ENCODE measurements around the gene AP3M1.

AP3M1 gene

DNA sequence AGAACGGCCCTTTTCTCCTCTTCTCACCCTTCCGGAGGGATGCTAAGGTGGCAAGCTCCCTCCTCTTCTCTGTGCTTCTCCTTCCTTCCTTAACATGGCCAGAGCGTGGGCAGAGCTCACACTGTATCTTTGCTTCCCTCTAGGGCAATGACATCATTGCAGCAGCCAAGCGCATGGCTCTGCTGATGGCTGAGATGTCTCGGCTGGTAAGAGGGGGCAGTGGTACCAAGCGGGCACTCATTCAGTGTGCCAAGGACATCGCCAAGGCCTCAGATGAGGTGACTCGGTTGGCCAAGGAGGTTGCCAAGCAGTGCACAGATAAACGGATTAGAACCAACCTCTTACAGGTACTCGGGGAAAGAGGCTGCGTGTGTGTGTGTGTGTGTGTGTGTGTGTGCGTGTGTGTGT, 36.6 kb downstream of the AP3M1 start (continued):
- TF ChIP-seq, protein P1, sequence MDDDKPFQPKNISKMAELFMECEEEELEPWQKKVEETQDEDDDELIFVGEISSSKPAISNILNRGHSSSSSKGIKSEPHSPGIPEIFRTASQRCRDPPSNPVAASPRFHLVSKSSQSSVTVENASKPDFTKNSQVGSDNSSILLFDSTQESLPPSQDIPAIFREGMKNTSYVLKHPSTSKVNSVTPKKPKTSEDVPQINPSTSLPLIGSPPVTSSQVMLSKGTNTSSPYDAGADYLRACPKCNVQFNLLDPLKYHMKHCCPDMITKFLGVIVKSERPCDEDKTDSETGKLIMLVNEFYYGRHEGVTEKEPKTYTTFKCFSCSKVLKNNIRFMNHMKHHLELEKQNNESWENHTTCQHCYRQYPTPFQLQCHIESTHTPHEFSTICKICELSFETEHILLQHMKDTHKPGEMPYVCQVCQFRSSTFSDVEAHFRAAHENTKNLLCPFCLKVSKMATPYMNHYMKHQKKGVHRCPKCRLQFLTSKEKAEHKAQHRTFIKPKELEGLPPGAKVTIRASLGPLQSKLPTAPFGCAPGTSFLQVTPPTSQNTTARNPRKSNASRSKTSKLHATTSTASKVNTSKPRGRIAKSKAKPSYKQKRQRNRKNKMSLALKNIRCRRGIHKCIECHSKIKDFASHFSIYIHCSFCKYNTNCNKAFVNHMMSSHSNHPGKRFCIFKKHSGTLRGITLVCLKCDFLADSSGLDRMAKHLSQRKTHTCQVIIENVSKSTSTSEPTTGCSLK (tag by site-specific recombination; IDR thresholded peaks at IDR 0.05) = no peak
- no peak for TF ChIP-seq BCL11B (tag by site-specific recombination; IDR thresholded peaks at IDR 0.05; ENCODE audit: low read depth)
- no peak for TF ChIP-seq ZNF202 (tag by site-specific recombination; IDR thresholded peaks at IDR 0.05; ENCODE audit: borderline replicate concordance)
- no peak for TF ChIP-seq ZSCAN16 (tag by site-specific recombination; IDR thresholded peaks at IDR 0.05)
- TF ChIP-seq, protein P2, sequence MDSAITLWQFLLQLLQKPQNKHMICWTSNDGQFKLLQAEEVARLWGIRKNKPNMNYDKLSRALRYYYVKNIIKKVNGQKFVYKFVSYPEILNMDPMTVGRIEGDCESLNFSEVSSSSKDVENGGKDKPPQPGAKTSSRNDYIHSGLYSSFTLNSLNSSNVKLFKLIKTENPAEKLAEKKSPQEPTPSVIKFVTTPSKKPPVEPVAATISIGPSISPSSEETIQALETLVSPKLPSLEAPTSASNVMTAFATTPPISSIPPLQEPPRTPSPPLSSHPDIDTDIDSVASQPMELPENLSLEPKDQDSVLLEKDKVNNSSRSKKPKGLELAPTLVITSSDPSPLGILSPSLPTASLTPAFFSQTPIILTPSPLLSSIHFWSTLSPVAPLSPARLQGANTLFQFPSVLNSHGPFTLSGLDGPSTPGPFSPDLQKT (IDR thresholded peaks at IDR 0.05; ENCODE audit: borderline replicate concordance, low read depth, low read length) = no peak
- TF ChIP-seq ZFHX2 (tag by site-specific recombination; conservative IDR thresholded peaks at IDR 0.05) = 0 out of 2 replicates have a peak, but pooled peaks have one; percentile 6
- no peak for TF ChIP-seq BCL11A (tag by site-specific recombination; IDR thresholded peaks at IDR 0.05; ENCODE audit: low read depth)
- TF ChIP-seq, protein P3, sequence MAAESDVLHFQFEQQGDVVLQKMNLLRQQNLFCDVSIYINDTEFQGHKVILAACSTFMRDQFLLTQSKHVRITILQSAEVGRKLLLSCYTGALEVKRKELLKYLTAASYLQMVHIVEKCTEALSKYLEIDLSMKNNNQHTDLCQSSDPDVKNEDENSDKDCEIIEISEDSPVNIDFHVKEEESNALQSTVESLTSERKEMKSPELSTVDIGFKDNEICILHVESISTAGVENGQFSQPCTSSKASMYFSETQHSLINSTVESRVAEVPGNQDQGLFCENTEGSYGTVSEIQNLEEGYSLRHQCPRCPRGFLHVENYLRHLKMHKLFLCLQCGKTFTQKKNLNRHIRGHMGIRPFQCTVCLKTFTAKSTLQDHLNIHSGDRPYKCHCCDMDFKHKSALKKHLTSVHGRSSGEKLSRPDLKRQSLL (tag by site-specific recombination; IDR thresholded peaks at IDR 0.05) = no peak
- TF ChIP-seq YY2 (tag by site-specific recombination; IDR thresholded peaks at IDR 0.05) = no peak
- TF ChIP-seq RBAK (tag by site-specific recombination; IDR thresholded peaks at IDR 0.05) = no peak
- no peak for TF ChIP-seq ZNF660 (tag by site-specific recombination; IDR thresholded peaks at IDR 0.05)
- no peak for TF ChIP-seq GFI1B (tag by site-specific recombination; IDR thresholded peaks at IDR 0.05)
- no peak for TF ChIP-seq ZBTB21 (tag by site-specific recombination; IDR thresholded peaks at IDR 0.05)
- no peak for TF ChIP-seq SCRT1 (tag by site-specific recombination; IDR thresholded peaks at IDR 0.05; ENCODE audit: borderline replicate concordance)
- TF ChIP-seq, protein P4, sequence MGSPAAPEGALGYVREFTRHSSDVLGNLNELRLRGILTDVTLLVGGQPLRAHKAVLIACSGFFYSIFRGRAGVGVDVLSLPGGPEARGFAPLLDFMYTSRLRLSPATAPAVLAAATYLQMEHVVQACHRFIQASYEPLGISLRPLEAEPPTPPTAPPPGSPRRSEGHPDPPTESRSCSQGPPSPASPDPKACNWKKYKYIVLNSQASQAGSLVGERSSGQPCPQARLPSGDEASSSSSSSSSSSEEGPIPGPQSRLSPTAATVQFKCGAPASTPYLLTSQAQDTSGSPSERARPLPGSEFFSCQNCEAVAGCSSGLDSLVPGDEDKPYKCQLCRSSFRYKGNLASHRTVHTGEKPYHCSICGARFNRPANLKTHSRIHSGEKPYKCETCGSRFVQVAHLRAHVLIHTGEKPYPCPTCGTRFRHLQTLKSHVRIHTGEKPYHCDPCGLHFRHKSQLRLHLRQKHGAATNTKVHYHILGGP (tag by site-specific recombination; IDR thresholded peaks at IDR 0.05) = no peak
- TF ChIP-seq ZNF600 (tag by site-specific recombination; IDR thresholded peaks at IDR 0.05) = 0 out of 2 replicates have a peak, but pooled peaks have one; percentile 2
- no peak for TF ChIP-seq ZNF791 (tag by site-specific recombination; IDR thresholded peaks at IDR 0.05)

DNA sequence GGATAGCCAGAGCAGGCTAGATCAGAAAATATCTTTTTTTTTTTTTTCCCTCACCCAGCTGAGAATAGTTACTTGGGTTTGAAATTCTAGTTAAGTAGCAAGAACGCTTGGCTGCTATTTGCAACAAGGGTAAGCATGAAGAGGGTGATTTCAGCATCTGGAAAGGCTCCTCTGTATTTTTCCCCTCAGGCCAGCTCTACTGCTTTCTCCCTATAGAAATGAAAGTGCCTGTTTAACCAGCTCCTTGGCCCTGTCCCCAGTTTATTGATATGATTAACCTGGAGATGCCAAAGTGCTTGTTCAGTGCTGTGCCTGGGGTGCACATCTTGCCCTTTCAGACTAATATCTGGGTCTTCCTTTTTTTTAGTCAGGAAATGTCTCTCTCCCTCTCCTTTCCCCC, 37.1 kb downstream of the AP3M1 start:
- Histone ChIP-seq H3K4me1 (ENCODE audit: control insufficient read depth, insufficient read depth, low read length) (no peaks in the 10 kb centered on the region), H3K36me3 (ENCODE audit: control insufficient read depth in 2 of 2, insufficient read depth in 1 of 2, low read length in 2 of 2) (peaks cover 33 to 98% of the 10 kb centered on the region in 2 experiments), H3K27ac (ENCODE audit: extremely low read depth, low read depth, low read length) (no peak overlapping the region), H3K9me3 (ENCODE audit: control insufficient read depth, insufficient read depth, low read depth, low read length) (no peaks in the 10 kb centered on the region), H3K4me3 (ENCODE audit: low read depth, low read length) (no peak overlapping the region)
- TF ChIP-seq PRDM1 (tag by site-specific recombination; IDR thresholded peaks at IDR 0.05) (peak; percentile 58; the same call in 1 of the 2 replicates), ZFP41 (tag by site-specific recombination; IDR thresholded peaks at IDR 0.05; ENCODE audit: borderline replicate concordance) (no peak), ZNF544 (tag by site-specific recombination; IDR thresholded peaks at IDR 0.05) (no peak)
- ChIA-PET POLR2A (no interaction called here), CTCF (interaction anchor here (0.5 to 1.6 kb wide), 3 partner anchors 10 to 307 kb away, joined by 3 to 5 read pairs (median 4); no protein-coding TSS in a partner anchor)
